K562 treated with DMSO at 1 percent for 12 hours (cell line): ENCODE measurements around the gene OR1G1. TPM values are rescaled to one million over a fixed set of nuclear protein-coding genes. Genes with fewer than 3 reads are reported as not detected.

Experiments
- total RNA-seq: library from RNA; unstranded; fragments of 300-600 nt; gene quantifications from 2 replicates; pipeline ENCODE4 v1.2.3, GENCODE V29; 2022; ENCODE audit not compliant: insufficient read depth

The OR1G1 gene
- not detected in 2 replicates for total RNA-seq

GRCh38 chr17:3127451-3127850, at the start of gene OR1G1:
Gene OR1G1, minus strand, starts transcription at chr17:3127551. Its CDS starts 0 bp downstream, at chr17:3127551.

GRCh38 chr17:3104322-3104721, 23.0 kb downstream of the OR1G1 start, which contains the start of gene OR1D2:
Gene OR1D2, minus strand, starts transcription at chr17:3104422. Its CDS starts 11,426 bp downstream, at chr17:3092996.

Other genes starting within 250 kb of the OR1G1 start
- gene OR1D5, start 63.9 kb downstream of the OR1G1 start, total RNA-seq: not detected in 2 replicates
- gene OR1D2, start 23.1 kb downstream of the OR1G1 start, total RNA-seq: not detected in 2 replicates
- not detected in 2 replicates for gene OR1A2, start 70.0 kb upstream of the OR1G1 start, total RNA-seq
- not detected in 2 replicates for gene OR1A1, start 80.1 kb upstream of the OR1G1 start, total RNA-seq
- not detected in 2 replicates for gene OR3A1, start 170.8 kb upstream of the OR1G1 start, total RNA-seq